ENCODE measurements around the gene PRSS50. TPM values are rescaled to one million over a fixed set of nuclear protein-coding genes. Genes with fewer than 3 reads are reported as not detected.

The PRSS50 gene
- total RNA-seq, 1 donor from 2014 or later, result not detected

- intact Hi-C loops (cut with micrococcal nuclease), result no loop called here
Observed at GRCh38 chr3:46725621-46726314, 8.1 kb upstream of the PRSS50 start.

- intact Hi-C loops (cut with micrococcal nuclease), result no loop called here
Observed at GRCh38 chr3:46724424-46724823, 6.8 kb upstream of the PRSS50 start.

- intact Hi-C loops (cut with micrococcal nuclease), result no loop called here
Observed at GRCh38 chr3:46722443-46722842, 4.8 kb upstream of the PRSS50 start.

GRCh38 chr3:46721009-46721408, 3.3 kb upstream of the PRSS50 start:
- intact Hi-C loops (cut with micrococcal nuclease), result no loop called here

GRCh38 chr3:46719735-46720271, 2.1 kb upstream of the PRSS50 start:
- intact Hi-C loops (cut with micrococcal nuclease), result no loop called here

GRCh38 chr3:46719044-46719565, 1.4 kb upstream of the PRSS50 start:
- intact Hi-C loops (cut with micrococcal nuclease), result no loop called here

- intact Hi-C loops (cut with micrococcal nuclease), result no loop called here
Observed at GRCh38 chr3:46716461-46717441, 918 bp downstream of the PRSS50 start.

GRCh38 chr3:46715507-46716175, 2.0 kb downstream of the PRSS50 start:
- intact Hi-C loops (cut with micrococcal nuclease), result no loop called here

- intact Hi-C loops (cut with micrococcal nuclease), result no loop called here
Observed at GRCh38 chr3:46714728-46715506, 2.8 kb downstream of the PRSS50 start.

- intact Hi-C loops (cut with micrococcal nuclease), result no loop called here
Observed at GRCh38 chr3:46713898-46714552, 3.6 kb downstream of the PRSS50 start.

GRCh38 chr3:46713050-46713897, 4.4 kb downstream of the PRSS50 start:
- intact Hi-C loops (cut with micrococcal nuclease), result no loop called here

GRCh38 chr3:46712191-46713049, 5.2 kb downstream of the PRSS50 start:
- intact Hi-C loops (cut with micrococcal nuclease), result no loop called here

- intact Hi-C loops (cut with micrococcal nuclease), result no loop called here
Observed at GRCh38 chr3:46711760-46712159, 5.9 kb downstream of the PRSS50 start.

GRCh38 chr3:46711305-46711704, 6.4 kb downstream of the PRSS50 start:
- intact Hi-C loops (cut with micrococcal nuclease), result no loop called here

GRCh38 chr3:46710671-46711295, 6.9 kb downstream of the PRSS50 start:
- intact Hi-C loops (cut with micrococcal nuclease), result no loop called here

GRCh38 chr3:46710229-46710628, 7.4 kb downstream of the PRSS50 start:
- intact Hi-C loops (cut with micrococcal nuclease), result no loop called here

GRCh38 chr3:46709721-46710120, 7.9 kb downstream of the PRSS50 start:
- intact Hi-C loops (cut with micrococcal nuclease), result no loop called here

Measured in T-helper 2 cell treated with Interferon-gamma antibody and Interleukin-4, amounts not matched to agents 100 ng/mL and 5 ng/mL, for 36 hours (primary cell).